Uterus (tissue), 2 donors: ENCODE results near the gene PCNX3.

Experiments used
- CTCF ChIP-seq, 4 experiments: fragments of 200-600 bp in 2 of 4; fragments of 450-650 bp in 2 of 4; sonication (generic) in 2 of 4; IDR thresholded peaks; one replicate each; pipeline ENCODE4 v1.5.1; 2016 to 2019; ENCODE audit warnings: antibody characterized with exemption in 4 of 4, mild to moderate bottlenecking in 2 of 4, moderate library complexity in 1 of 4
- POLR2A ChIP-seq, 2 donors: fragments of 450-650 bp; IDR thresholded peaks; one replicate each; pipeline ENCODE4 v1.6.1; 2016; ENCODE audit warnings: antibody characterized with exemption in 2 of 2, mild to moderate bottlenecking in 1 of 2, moderate library complexity in 1 of 2

GRCh38 chr11:65654375-65655349 lies 39.1 kb downstream of the PCNX3 start:
- no peak for TF ChIP-seq CTCF (IDR thresholded peaks at IDR 0.05)
- TF ChIP-seq POLR2A (IDR thresholded peaks at IDR 0.05) = no peak
